ENCODE measurements around the gene RPS6KA5.

DNA sequence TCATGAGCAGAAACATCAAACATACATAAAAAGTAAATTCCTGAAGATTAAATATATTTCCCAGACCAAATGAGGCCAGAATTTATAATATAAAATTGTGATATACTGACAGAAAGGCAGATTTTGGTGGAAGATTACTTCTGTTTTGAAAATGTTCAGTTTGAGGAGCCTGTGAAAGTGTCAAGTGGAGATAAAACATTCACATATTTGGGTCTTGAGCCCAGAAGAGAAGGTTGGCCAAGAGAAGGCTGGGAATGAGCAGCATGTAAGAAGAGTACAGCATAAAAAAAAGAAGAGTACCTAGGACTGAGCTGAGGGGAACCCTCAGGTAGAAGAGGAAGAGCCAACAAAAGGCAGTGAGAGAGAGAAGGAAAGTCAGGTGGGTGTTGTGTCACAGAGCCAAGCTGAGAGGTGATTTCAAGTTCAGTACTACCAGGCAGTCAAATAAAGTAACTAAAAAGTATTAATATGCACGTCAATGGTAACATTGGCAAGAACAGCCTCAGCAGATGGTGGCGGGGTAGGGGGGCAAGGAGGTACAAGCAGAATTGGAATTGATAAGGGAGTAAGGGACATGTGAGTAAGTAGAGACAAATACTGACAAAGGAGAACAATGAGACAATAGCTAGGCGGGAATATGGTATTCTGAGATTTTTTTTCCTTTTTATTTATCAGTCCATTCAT lies 123.5 kb downstream of the RPS6KA5 start:
- no peak for TF ChIP-seq POLR2AphosphoS5 (IDR thresholded peaks at IDR 0.05; ENCODE audit: low read depth)
- TF ChIP-seq, protein P1, sequence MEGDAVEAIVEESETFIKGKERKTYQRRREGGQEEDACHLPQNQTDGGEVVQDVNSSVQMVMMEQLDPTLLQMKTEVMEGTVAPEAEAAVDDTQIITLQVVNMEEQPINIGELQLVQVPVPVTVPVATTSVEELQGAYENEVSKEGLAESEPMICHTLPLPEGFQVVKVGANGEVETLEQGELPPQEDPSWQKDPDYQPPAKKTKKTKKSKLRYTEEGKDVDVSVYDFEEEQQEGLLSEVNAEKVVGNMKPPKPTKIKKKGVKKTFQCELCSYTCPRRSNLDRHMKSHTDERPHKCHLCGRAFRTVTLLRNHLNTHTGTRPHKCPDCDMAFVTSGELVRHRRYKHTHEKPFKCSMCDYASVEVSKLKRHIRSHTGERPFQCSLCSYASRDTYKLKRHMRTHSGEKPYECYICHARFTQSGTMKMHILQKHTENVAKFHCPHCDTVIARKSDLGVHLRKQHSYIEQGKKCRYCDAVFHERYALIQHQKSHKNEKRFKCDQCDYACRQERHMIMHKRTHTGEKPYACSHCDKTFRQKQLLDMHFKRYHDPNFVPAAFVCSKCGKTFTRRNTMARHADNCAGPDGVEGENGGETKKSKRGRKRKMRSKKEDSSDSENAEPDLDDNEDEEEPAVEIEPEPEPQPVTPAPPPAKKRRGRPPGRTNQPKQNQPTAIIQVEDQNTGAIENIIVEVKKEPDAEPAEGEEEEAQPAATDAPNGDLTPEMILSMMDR (IDR thresholded peaks at IDR 0.05; ENCODE audit: insufficient read depth, low read length): no peak
- TF ChIP-seq REST (IDR thresholded peaks at IDR 0.05; ENCODE audit: insufficient replicate concordance, low read depth): no peak
- no peak for TF ChIP-seq SPI1 (IDR thresholded peaks at IDR 0.05; ENCODE audit: borderline replicate concordance, low read depth)
- TF ChIP-seq GABPA (IDR thresholded peaks at IDR 0.05; ENCODE audit: low read depth): no peak

Measured in HL-60 (cell line).